PC-9 (cell line): Measurements from ENCODE around the gene DHX16.

Source experiments
- CTCF ChIP-seq: fragments of 200-600 bp; sonication (generic); conservative IDR thresholded peaks from 2 replicates; pipeline ENCODE4 v1.6.1; 2017; ENCODE audit warnings: mixed run types, antibody characterized with exemption, mild to moderate bottlenecking, moderate library complexity
- EZH2 ChIP-seq: fragments of 200-600 bp; sonication (generic); IDR thresholded peaks from 2 replicates; pipeline ENCODE4 v1.8.0; 2017; ENCODE audit warnings: antibody characterized with exemption, low read depth

DNA sequence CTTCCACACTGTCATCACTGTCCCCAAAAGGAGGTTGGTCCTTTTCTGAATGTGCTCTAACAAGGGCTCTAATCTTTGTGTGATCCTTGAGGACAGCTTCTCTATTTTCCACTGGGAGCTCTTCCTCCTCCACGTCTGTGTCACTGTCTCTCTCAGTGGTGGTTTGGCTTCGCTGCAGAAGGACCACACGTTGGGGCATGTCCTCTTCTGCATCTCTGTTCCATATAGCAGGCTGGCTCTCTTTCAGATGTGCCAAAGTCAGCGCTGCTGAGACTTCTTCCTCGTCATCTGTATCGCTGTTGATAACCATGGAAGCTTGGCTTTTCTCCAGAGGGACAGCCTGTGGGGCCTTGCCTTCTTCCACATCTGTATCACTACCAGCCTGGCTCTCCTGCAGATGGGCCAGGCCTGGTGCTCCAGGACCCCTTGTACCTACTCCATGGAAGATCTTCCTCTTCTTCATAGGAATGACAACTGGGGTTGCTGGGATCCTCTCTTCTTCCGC, 39.7 kb upstream of the DHX16 start:
- no peak for TF ChIP-seq CTCF
- TF ChIP-seq EZH2: no peak
